HL-60 (cell line): ENCODE measurements around the gene TUT1.

Experiments
- CTCF ChIP-seq: IDR thresholded peaks from one replicate; pipeline ENCODE4 v1.5.1; 2011; ENCODE audit warnings: low read length, control low read depth, inconsistent platforms; ENCODE audit not compliant: insufficient read depth
- POLR2AphosphoS5 ChIP-seq: IDR thresholded peaks from 2 replicates; pipeline ENCODE4 v1.6.1; 2012; ENCODE audit warnings: low read depth

DNA sequence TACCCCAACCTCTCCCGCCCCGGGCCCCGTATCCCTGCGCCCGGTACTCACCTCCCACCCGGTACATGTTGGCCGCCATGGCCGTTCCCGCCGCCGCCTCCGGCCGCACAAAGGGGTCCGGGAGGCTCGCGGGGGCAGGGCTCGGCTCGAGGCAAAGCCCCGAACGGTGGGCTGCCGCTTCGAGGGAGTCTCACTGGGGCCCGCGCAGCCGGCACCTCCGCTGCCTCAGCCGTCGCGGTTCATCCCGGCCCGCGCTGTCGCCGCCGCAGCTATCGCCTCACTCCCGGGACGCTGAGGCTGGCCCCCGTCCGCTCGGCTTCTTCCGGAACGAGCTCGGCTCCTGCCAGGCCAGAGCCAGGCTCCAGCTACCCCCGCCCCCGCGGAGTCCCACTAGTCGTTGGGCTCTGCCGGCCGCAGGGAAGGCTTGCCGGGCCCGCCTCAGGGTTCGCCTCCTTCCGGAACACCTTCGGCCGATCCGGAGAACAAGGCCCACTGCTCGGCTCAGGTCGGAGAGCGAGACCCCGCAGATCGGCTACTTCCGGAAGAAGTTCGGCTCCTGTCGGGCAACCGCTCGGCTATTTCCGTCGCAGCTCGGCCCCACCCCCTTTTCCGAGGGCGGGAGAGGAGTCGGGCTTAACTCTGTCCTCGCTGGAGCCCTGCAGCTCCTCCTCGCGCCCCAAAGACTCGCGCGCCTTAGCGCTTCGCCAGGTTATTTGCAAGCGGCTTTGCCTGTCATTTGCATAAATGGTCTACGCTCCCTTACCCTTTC, 10.2 kb upstream of the TUT1 start, which contains the start of gene MTA2:
- TF ChIP-seq CTCF, result no peak
- peak; percentile 73; the same call in 1 of the 2 replicates for TF ChIP-seq POLR2AphosphoS5
